Neural progenitor cell (in vitro differentiated cells): ENCODE results near the gene DRC1. TPM values are rescaled to one million over a fixed set of nuclear protein-coding genes. Genes with fewer than 3 reads are reported as not detected.
A peak's percentile ranks its signal among the peaks of the same experiment; 100 is the strongest.

Experiments used
- DNase-seq: peaks from one replicate; pipeline ENCODE4 v3.0.0-alpha.2; 2016; ENCODE audit warnings: low spot score
- H2AFZ ChIP-seq: fragments of 200-600 bp; sonication (generic); replicated peaks from 2 replicates; pipeline ENCODE4 v1.6.1; 2016; ENCODE audit warnings: antibody characterized with exemption
- H3F3A ChIP-seq: fragments of 200-600 bp; sonication (generic); 2 replicates; pipeline ENCODE4 v1.6.1; 2016; ENCODE audit warnings: antibody characterized with exemption, low read depth
- H3K27ac ChIP-seq: fragments of 200-600 bp; sonication (generic); 2 replicates; pipeline ENCODE4 v1.5.1; 2016; ENCODE audit warnings: mild to moderate bottlenecking
- H3K27me3 ChIP-seq: fragments of 200-600 bp; sonication (generic); 2 replicates; pipeline ENCODE4 v1.6.1; 2016; ENCODE audit warnings: mild to moderate bottlenecking, moderate library complexity
- H3K36me3 ChIP-seq: fragments of 200-600 bp; sonication (generic); 2 replicates; pipeline ENCODE4 v1.5.1; 2016
- H3K4me1 ChIP-seq: fragments of 200-600 bp; sonication (generic); 2 replicates; pipeline ENCODE4 v1.6.1; 2016; ENCODE audit warnings: mixed run types
- H3K4me2 ChIP-seq: fragments of 200-600 bp; sonication (generic); 2 replicates; pipeline ENCODE4 v1.6.1; 2016
- H3K4me3 ChIP-seq: fragments of 200-600 bp; sonication (generic); 2 replicates; pipeline ENCODE4 v1.5.1; 2016
- H3K79me2 ChIP-seq: fragments of 200-600 bp; sonication (generic); 2 replicates; pipeline ENCODE4 v1.6.1; 2016; ENCODE audit warnings: low read depth
- H3K9ac ChIP-seq: fragments of 200-600 bp; sonication (generic); 2 replicates; pipeline ENCODE4 v1.6.1; 2016
- H3K9me3 ChIP-seq: fragments of 200-600 bp; sonication (generic); 2 replicates; pipeline ENCODE4 v1.5.1; 2016; ENCODE audit warnings: low read depth
- H4K20me1 ChIP-seq: fragments of 200-600 bp; sonication (generic); 2 replicates; pipeline ENCODE4 v1.6.1; 2016; ENCODE audit warnings: low read depth
- H3K27ac Mint-ChIP-seq: 3 replicates; pipeline ENCODE4 v1.8.0; 2021; ENCODE audit warnings: mixed read lengths
- H3K27me3 Mint-ChIP-seq: 2 replicates; pipeline ENCODE4 v1.8.0; 2022; ENCODE audit warnings: low read depth, mild to moderate bottlenecking, inconsistent platforms, moderate library complexity, mixed read lengths; ENCODE audit not compliant: insufficient read depth
- H3K36me3 Mint-ChIP-seq: 3 replicates; pipeline ENCODE4 v1.8.0; 2021; ENCODE audit warnings: mixed read lengths
- H3K4me1 Mint-ChIP-seq: 3 replicates; pipeline ENCODE4 v1.8.0; 2021; ENCODE audit warnings: mixed read lengths
- H3K4me3 Mint-ChIP-seq: 3 replicates; pipeline ENCODE4 v1.8.0; 2021; ENCODE audit warnings: mild to moderate bottlenecking, moderate library complexity, mixed read lengths
- H3K9me3 Mint-ChIP-seq: 3 replicates; pipeline ENCODE4 v1.8.0; 2020; ENCODE audit warnings: mixed read lengths
- CTCF ChIP-seq: fragments of 200-600 bp; sonication (generic); IDR thresholded peaks from 2 replicates; pipeline ENCODE4 v1.5.1; 2017; ENCODE audit warnings: antibody characterized with exemption, mild to moderate bottlenecking
- EZH2 ChIP-seq: fragments of 200-600 bp; sonication (generic); IDR thresholded peaks from 2 replicates; pipeline ENCODE4 v1.6.1; 2017; ENCODE audit warnings: antibody characterized with exemption, mild to moderate bottlenecking, moderate library complexity
- EZH2phosphoT487 ChIP-seq: fragments of 200-600 bp; sonication (generic); IDR thresholded peaks from 2 replicates; pipeline ENCODE4 v1.6.1; 2017; ENCODE audit warnings: antibody characterized with exemption
- total RNA-seq: library from RNA; depleted of rRNA; stranded (reverse); fragments of >200 nt; gene quantifications from 2 replicates; pipeline ENCODE4 v1.2.3, GENCODE V29; 2015; ENCODE audit warnings: low replicate concordance

The DRC1 gene
- total RNA-seq, 1 donor from 2014 or later = not detected

- no peak overlapping the region for H3K4me3 ChIP-seq
- Mint-ChIP-seq H3K36me3 (no peaks in the 10 kb centered on the region), H3K27ac (peak overlapping the region; percentile 43), H3K9me3 (no peaks in the 10 kb centered on the region), H3K4me1 (peaks cover 16% of the 10 kb centered on the region), H3K4me3 (no peak overlapping the region), H3K27me3 (peaks cover 11% of the 10 kb centered on the region)
- no peaks in the 10 kb centered on the region for H4K20me1 ChIP-seq
- H3K79me2 ChIP-seq = no peaks in the 10 kb centered on the region
- no peaks in the 10 kb centered on the region for H3K27me3 ChIP-seq
- no peak overlapping the region for H3K9ac ChIP-seq
- H2AFZ ChIP-seq = no peak overlapping the region
- no peak overlapping the region for H3K27ac ChIP-seq
- DNase-seq = no peak
- no peaks in the 10 kb centered on the region for H3K9me3 ChIP-seq
- H3K4me2 ChIP-seq = no peak overlapping the region
- TF ChIP-seq CTCF (no peak), EZH2phosphoT487 (no peak), EZH2 (no peak)
- peaks cover 13% of the 10 kb centered on the region for H3K4me1 ChIP-seq
- H3F3A ChIP-seq = no peaks in the 10 kb centered on the region
- no peaks in the 10 kb centered on the region for H3K36me3 ChIP-seq
These were observed 79.1 kb downstream of the DRC1 start for GRCh38 chr2:26480566-26481423.

- Mint-ChIP-seq H3K27me3 (peaks cover 14% of the 10 kb centered on the region), H3K4me3 (no peak overlapping the region), H3K27ac (peak overlapping the region; percentile 43), H3K9me3 (no peaks in the 10 kb centered on the region), H3K4me1 (peaks cover 16% of the 10 kb centered on the region), H3K36me3 (no peaks in the 10 kb centered on the region)
- Histone ChIP-seq H3K9me3 (no peaks in the 10 kb centered on the region), H3K27me3 (no peaks in the 10 kb centered on the region), H3K9ac (no peak overlapping the region), H3K4me3 (no peak overlapping the region), H3F3A (no peaks in the 10 kb centered on the region), H3K27ac (no peak overlapping the region), H4K20me1 (no peaks in the 10 kb centered on the region), H3K79me2 (no peaks in the 10 kb centered on the region), H3K4me2 (no peak overlapping the region), H2AFZ (no peak overlapping the region), H3K36me3 (no peaks in the 10 kb centered on the region), H3K4me1 (peaks cover 13% of the 10 kb centered on the region)
- DNase-seq = no peak
- no peak for TF ChIP-seq CTCF
- no peak for TF ChIP-seq EZH2
- no peak for TF ChIP-seq EZH2phosphoT487
These were observed 80.0 kb downstream of the DRC1 start for GRCh38 chr2:26481706-26482105.

- Histone ChIP-seq H2AFZ (no peak overlapping the region), H4K20me1 (no peaks in the 10 kb centered on the region), H3K4me3 (no peak overlapping the region), H3K79me2 (no peaks in the 10 kb centered on the region), H3K9me3 (no peaks in the 10 kb centered on the region), H3K27me3 (no peaks in the 10 kb centered on the region), H3F3A (no peaks in the 10 kb centered on the region), H3K36me3 (no peaks in the 10 kb centered on the region), H3K4me2 (no peak overlapping the region), H3K4me1 (peaks cover 7% of the 10 kb centered on the region), H3K27ac (no peak overlapping the region), H3K9ac (no peak overlapping the region)
- TF ChIP-seq CTCF (no peak), EZH2phosphoT487 (no peak), EZH2 (no peak)
- no peaks in the 10 kb centered on the region for H3K36me3 Mint-ChIP-seq
- peaks cover 14% of the 10 kb centered on the region for H3K27me3 Mint-ChIP-seq
- H3K27ac Mint-ChIP-seq = peak overlapping the region; percentile 21
- peaks cover 15% of the 10 kb centered on the region for H3K4me1 Mint-ChIP-seq
- no peak for DNase-seq
- H3K9me3 Mint-ChIP-seq = no peaks in the 10 kb centered on the region
- H3K4me3 Mint-ChIP-seq = peak overlapping the region; percentile 47
These were observed 80.7 kb downstream of the DRC1 start for GRCh38 chr2:26482211-26483026.
